GM18498 (cell line): ENCODE measurements around the gene GPATCH4.
"Not testable (repeated sequence)": the region's sequence is repeated elsewhere in the genome, so short reads cannot be mapped to it uniquely, and the experiment has no call there.

ENCODE experiments used
- ATAC-seq: cut with Tn5 transposase; IDR thresholded peaks from one replicate; pipeline ENCODE4 v1.9.1; 2021; ENCODE audit warnings: mild to moderate bottlenecking, moderate library complexity; ENCODE audit not compliant: unreplicated experiment

Gene GPATCH4

GRCh38 chr1:156598731-156599432, 2.4 kb downstream of the GPATCH4 start:
- ATAC-seq = no peak

GRCh38 chr1:156598125-156598524, 3.2 kb downstream of the GPATCH4 start:
- ATAC-seq = no peak

- no peak for ATAC-seq
Observed at GRCh38 chr1:156596426-156596825, 4.9 kb downstream of the GPATCH4 start.

- no peak for ATAC-seq
Observed at GRCh38 chr1:156595016-156595415, 6.3 kb downstream of the GPATCH4 start.

- ATAC-seq = no peak
Observed at GRCh38 chr1:156594190-156594589, 7.1 kb downstream of the GPATCH4 start.

- no peak for ATAC-seq
Observed at GRCh38 chr1:156593661-156593989, 7.7 kb downstream of the GPATCH4 start.

- ATAC-seq = no peak
Observed at GRCh38 chr1:156592910-156593660, 8.2 kb downstream of the GPATCH4 start.

- ATAC-seq = no peak
Observed at GRCh38 chr1:156592158-156592909, 8.9 kb downstream of the GPATCH4 start.

- peak; percentile 79 for ATAC-seq
Observed at GRCh38 chr1:156591432-156592157, 9.7 kb downstream of the GPATCH4 start, which contains the start of gene NAXE. Gene NAXE (plus strand): TSS chr1:156591776. CDS start chr1:156591805, 29 bp downstream.

GRCh38 chr1:156591181-156591431, 10.2 kb downstream of the GPATCH4 start:
- ATAC-seq = no peak

GRCh38 chr1:156590326-156591180, 10.7 kb downstream of the GPATCH4 start:
- no peak for ATAC-seq

GRCh38 chr1:156589546-156589945, 11.7 kb downstream of the GPATCH4 start:
- no peak for ATAC-seq

GRCh38 chr1:156587927-156588326, 13.4 kb downstream of the GPATCH4 start:
- ATAC-seq = not testable (repeated sequence)

GRCh38 chr1:156586892-156587477, 14.3 kb downstream of the GPATCH4 start:
- ATAC-seq = no peak

GRCh38 chr1:156586323-156586722, 15.0 kb downstream of the GPATCH4 start:
- ATAC-seq = no peak

- no peak for ATAC-seq
Observed at GRCh38 chr1:156584813-156585212, 16.5 kb downstream of the GPATCH4 start.

GRCh38 chr1:156583821-156584622, 17.3 kb downstream of the GPATCH4 start:
- ATAC-seq = no peak

GRCh38 chr1:156582388-156583017, 18.8 kb downstream of the GPATCH4 start:
- no peak for ATAC-seq
